Lower leg skin (tissue), 4 donors: ENCODE results near the gene SCGN. TPM values are rescaled to one million over a fixed set of nuclear protein-coding genes. Genes with fewer than 3 reads are reported as not detected.

Experiments
- DNase-seq, 2 donors: peaks; one replicate each; pipeline ENCODE4 v3.0.0-alpha.2; 2019; ENCODE audit warnings: low spot score in 2 of 2
- H3K4me3 ChIP-seq: fragments of 200-600 bp; sonication (generic); 2 replicates; pipeline ENCODE4 v1.5.1; 2017; ENCODE audit warnings: mild to moderate bottlenecking, low read depth; ENCODE audit not compliant: poor library complexity, severe bottlenecking
- POLR2A ChIP-seq, 2 donors: fragments of 450-650 bp; IDR thresholded peaks; one replicate each; pipeline ENCODE4 v1.6.1; 2016 to 2017; ENCODE audit warnings: antibody characterized with exemption in 2 of 2, mild to moderate bottlenecking in 1 of 2, moderate library complexity in 1 of 2
- WGBS, 2 donors: methylation state at CpG; one replicate each; pipeline ENCODE4 v1.1.5; 2018; 5-methylcytosine and 5-hydroxymethylcytosine counted together
- intact Hi-C: fragments of 100-400 bp; cut with DNase I; formaldehyde crosslinking; loops from one replicate; pipeline ENCODE4 v1.15.0; 2023; ENCODE audit warnings: low total_unique reads
- total RNA-seq, 4 donors: library from RNA; depleted of rRNA; stranded (reverse); fragments of >200 nt; gene quantifications; one replicate each; pipeline ENCODE4 v1.1.0, GENCODE V29; 2016
- TF ChIP-seq, protein P1 (sequence below), 3 donors: fragments of 450-650 bp; IDR thresholded peaks; one replicate each; pipeline ENCODE4 v1.5.1; 2016; ENCODE audit warnings: antibody characterized with exemption in 3 of 3, mild to moderate bottlenecking in 3 of 3, moderate library complexity in 2 of 3

SCGN gene
- total RNA-seq, 4 donors from 2014 or later: not detected

DNA sequence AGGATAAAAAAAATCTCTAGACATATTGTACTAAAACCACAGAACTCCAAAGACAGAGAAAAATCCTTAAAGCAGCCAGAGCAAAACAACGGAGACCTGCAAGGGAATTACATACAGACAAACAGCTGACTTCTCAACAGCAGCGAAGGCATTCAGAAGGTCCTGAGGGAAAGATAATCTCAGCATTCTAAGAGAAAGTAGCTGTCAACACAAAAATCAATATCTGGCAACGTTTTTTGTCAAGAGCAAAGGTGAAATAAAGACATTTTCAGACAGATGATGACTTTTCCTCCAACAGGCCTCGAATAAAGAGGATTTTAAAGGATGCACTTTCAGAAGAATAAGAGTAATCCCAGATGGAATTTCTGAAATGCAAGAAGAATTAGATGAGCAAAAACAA lies 6.1 kb upstream of the SCGN start:
- no peak overlapping the region for H3K4me3 ChIP-seq
- 51 to 56% methylated on average over 4 of the region's 4 CpGs for WGBS, 2 donors
- TF ChIP-seq, protein P1, sequence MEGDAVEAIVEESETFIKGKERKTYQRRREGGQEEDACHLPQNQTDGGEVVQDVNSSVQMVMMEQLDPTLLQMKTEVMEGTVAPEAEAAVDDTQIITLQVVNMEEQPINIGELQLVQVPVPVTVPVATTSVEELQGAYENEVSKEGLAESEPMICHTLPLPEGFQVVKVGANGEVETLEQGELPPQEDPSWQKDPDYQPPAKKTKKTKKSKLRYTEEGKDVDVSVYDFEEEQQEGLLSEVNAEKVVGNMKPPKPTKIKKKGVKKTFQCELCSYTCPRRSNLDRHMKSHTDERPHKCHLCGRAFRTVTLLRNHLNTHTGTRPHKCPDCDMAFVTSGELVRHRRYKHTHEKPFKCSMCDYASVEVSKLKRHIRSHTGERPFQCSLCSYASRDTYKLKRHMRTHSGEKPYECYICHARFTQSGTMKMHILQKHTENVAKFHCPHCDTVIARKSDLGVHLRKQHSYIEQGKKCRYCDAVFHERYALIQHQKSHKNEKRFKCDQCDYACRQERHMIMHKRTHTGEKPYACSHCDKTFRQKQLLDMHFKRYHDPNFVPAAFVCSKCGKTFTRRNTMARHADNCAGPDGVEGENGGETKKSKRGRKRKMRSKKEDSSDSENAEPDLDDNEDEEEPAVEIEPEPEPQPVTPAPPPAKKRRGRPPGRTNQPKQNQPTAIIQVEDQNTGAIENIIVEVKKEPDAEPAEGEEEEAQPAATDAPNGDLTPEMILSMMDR (IDR thresholded peaks at IDR 0.05): no peak
- no peak for TF ChIP-seq POLR2A (IDR thresholded peaks at IDR 0.05)
- DNase-seq: no peak
- intact Hi-C loops: no loop called here

DNA sequence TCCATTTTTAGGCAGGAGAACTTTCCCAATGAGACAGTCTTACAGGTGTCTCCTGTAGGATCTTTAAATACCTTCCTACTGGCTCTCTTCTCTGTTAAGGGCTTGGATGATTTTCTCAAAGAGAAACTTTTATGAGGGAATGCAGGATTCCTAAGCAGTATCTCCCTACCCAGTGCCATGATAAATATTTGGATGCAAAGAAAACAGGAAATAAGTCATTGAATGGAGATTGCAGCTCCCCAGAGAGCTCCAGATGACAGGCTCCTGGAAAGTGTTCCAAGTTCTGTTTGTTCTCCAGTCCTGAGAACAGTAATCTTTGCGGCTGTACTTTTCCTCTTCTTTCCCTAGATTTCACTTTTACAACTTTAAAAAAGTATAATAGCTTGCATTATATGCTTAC lies 2.4 kb upstream of the SCGN start:
- H3K4me3 ChIP-seq: no peak overlapping the region
- DNase-seq: no peak
- 31 to 90% methylated on average over 1 of the region's 1 CpG for WGBS, 2 donors
- no peak for TF ChIP-seq POLR2A (IDR thresholded peaks at IDR 0.05)
- TF ChIP-seq, protein P1 (IDR thresholded peaks at IDR 0.05): no peak
- intact Hi-C loops: no loop called here

DNA sequence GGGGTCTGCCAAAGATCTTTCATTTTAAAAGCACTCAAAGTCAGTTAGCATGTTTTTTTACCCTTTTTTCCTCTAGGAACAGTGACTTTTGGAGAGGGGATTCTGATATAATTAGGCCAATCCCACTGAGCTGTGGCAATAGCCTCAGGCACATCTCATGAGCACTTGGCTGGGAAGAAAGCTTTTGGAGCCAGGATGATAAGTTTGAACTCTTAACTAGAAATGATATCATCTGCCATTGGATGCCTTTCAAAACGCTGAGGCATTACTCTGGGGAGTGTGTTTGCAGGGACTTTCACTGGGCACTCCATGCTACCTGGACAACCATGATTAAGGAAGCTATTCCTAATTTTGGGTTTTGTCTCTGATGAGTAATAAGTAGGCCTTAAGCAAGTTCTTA lies 3.7 kb downstream of the SCGN start:
- intact Hi-C loops: no loop called here
- H3K4me3 ChIP-seq: no peak overlapping the region
- no peak for TF ChIP-seq POLR2A (IDR thresholded peaks at IDR 0.05)
- TF ChIP-seq, protein P1 (IDR thresholded peaks at IDR 0.05): no peak
- 28 to 41% methylated on average over 1 of the region's 1 CpG for WGBS, 2 donors
- DNase-seq: no peak

DNA sequence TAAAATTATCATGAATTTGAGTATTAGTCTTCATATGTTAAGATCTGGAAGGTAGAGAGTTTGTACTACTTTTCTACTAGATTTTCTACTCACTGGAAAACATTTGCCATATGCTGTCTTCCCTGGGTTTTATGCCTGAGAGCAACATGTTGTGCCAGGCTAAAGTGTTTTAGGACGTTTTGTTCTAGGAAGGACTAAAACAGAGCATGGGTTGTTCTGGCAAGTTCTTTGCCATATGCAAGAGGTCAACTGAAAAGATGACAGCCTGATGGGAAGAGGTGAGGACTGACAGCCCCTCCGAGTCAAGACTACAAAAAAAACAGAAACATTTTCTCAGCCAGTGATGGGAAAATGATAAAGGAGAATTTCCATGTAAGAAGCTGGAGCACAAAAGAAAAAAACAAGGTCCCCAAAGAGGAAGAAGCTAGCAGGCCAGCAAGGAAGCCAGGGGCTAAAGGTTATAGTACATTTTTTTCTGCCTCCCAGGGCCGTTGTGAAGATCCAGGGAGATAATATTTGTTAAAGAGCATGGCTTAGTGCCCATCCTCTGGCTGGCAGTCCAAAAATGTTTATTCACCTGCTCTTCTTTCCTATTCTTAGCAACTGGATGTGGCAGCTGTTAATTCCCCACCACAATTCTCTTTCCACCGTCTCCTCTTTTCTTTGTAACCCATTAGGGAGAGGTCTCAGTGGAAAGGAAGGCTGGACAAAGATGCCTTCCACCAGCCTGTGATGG lies 7.8 kb downstream of the SCGN start:
- TF ChIP-seq, protein P1 (IDR thresholded peaks at IDR 0.05): no peak
- no peak for TF ChIP-seq POLR2A (IDR thresholded peaks at IDR 0.05)
- intact Hi-C loops: no loop called here
- no peak for DNase-seq
- WGBS, 2 donors: 21 to 33% methylated on average over 4 of the region's 4 CpGs
- no peak overlapping the region for H3K4me3 ChIP-seq

DNA sequence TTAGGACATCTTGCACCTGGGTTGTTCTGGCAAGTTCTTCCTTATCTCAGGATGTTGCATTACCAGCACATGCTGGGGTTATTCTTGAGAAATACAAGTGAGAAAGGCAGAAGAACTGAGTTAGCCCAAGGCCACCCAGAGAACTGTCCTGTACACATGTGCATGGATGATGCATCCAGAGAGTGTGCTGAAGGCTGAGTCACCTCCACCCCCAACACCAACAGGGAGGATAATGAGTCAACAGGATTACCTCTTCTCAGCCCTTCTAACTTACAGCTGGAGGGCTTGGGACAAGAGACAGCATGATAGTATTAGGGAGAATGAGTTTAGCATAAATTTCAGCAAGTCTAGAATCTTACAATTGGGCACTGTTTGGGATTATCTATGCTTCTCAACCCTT lies 8.5 kb downstream of the SCGN start:
- intact Hi-C loops: no loop called here
- DNase-seq: no peak
- TF ChIP-seq, protein P1 (IDR thresholded peaks at IDR 0.05): no peak
- no peak for TF ChIP-seq POLR2A (IDR thresholded peaks at IDR 0.05)
- no peak overlapping the region for H3K4me3 ChIP-seq
